AG08395 (cell line): ENCODE data around the gene ALKAL2.

Experiments
- DNase-seq: peaks from one replicate; pipeline ENCODE4 v3.0.0; 2012; ENCODE audit warnings: mixed read lengths, low spot score

The ALKAL2 gene

DNA sequence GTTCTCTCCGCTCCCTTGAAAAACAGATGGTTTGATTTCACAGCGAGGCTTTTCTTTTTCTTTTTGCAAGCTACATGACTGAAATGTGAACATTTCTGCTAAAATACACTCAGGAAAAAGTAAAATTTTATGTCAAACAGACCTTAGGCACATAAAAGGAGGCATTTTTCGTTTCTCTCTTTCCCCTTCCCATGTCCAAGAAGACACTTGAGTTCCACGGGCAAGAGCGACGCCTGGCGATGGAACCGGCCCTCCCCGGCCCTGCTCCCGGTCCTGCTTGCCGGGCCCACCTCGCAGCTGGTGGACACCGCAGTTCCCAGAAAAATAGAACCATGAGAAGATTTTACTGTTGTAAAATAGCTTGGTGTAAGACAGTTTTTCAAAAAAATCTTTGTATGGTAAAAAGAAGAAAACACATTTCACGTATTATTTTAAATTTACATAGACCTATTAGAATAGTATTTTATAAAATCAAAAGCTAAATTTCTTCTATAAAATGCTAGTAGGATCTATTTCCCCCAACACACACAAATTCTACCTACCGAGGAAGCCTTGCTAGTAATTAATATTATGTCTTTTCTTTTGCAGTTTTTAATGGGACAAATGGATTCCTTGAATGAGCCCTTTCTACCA is 2.3 kb upstream of the ALKAL2 start:
- peak; percentile 74 for DNase-seq

DNA sequence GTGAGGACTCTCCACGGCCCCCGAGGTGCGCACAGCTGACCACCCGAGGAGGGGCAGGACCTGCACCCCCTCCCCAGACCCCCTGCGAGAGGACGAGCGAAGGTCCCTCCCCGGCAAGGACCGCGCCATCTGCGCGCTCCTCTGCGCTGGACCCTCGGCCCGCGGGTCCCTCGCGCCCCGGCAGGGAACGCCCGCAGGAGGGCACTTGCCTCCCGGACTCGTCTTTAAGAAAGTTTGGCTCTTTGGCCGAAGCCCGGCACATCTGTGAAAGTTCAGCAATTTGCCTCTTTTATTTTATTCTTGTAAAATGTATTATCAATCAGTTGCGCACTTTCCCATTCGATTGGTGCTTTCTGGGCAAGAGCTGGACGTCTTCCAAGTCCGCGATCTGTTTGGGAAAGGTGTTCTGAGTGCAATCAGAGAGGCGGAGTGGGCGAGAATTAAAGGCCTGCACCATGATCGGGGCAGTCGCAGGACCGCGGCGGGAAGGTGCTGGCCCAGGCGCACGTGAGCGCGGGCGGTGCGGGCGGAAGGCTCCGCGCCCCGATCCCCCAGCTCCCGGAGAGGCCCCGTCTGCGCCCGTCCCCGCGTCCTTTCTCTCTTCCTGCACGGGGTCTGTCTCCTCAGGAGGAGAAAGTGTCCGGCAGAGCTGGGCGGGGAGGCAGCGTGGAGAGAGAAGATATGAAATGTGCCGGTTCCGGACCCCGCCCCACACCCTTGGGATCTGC is 1.6 kb upstream of the ALKAL2 start:
- no peak for DNase-seq

DNA sequence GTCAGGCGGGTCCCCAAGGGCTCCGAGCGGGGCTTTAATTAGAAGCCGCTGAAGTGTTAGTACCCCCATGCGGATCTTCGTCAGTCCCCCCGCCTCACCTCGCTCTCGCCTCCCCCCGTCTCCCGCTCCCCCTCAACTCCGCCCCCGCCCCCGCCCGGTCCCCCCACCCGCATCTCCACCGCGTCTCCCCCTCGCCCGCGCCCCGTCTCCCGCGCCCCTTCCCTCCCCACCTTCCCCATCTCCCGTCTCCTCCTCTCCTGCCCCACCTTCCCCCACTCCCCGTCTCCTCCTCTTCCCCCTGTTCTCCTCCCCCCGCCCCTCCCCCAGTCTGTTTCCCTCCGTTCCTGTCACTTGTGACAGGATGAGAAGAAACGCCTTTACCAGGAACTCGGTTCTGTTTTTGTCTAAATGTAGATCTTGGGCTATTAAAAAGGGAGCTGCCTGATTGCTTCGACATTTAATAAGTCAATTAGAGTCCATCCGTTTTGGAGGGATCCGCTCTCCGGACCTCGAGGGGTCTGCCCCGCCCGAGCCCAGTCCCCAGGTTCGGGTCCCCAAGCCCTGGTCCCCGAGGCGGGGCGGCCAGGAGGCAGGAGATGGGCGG is 969 bp upstream of the ALKAL2 start:
- no peak for DNase-seq

DNA sequence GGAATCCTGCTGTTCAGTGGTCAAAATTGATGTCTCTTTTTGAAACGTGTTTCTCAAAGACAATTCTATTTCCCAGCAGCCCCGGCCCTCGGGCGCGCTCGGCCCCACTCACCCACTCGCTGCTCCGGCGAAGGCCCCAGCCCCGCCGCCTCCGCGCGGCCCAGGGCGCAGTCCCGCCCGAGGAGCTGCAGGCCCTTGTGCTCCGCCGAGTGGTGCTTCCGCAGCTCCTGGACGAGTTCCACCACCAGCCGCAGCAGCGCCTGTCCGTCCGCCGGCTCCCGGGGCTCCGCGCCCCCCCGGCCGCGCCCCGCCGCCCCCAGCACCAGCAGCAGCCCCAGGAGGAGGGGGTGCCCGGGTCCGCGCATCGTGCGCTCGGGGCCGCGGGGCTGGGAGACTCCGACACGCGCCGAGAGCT is 413 bp downstream of the ALKAL2 start:
- peak; percentile 20 for DNase-seq

DNA sequence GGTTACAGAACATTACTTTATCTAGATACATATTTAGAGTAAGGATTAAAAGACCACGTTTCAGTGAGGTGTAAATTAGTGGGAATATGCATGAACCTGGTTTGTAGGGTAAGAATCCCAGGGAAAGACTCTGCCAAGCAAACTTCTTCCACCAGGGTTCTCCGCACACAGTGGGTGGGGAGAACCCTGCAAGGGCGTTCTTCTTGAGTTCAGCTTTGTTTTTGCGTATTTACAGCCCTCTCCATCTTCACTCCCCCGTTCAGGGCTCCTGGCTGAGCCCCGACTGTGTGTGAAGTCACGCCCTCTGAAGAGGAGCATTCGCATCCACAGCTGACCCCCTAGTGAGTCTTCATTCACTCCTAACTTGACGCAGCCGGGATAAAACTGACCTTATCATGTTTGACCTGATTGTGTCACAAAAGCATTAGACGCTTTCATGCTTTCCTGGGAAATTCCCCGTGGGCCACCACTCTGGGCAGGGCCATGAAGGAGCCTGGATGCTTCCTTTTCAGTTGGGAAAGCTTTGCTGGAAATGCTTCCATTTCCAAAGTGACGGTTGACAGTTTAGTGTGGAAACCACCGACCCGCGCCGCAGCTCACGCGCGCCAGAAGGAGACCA is 1.0 kb downstream of the ALKAL2 start:
- DNase-seq: no peak

DNA sequence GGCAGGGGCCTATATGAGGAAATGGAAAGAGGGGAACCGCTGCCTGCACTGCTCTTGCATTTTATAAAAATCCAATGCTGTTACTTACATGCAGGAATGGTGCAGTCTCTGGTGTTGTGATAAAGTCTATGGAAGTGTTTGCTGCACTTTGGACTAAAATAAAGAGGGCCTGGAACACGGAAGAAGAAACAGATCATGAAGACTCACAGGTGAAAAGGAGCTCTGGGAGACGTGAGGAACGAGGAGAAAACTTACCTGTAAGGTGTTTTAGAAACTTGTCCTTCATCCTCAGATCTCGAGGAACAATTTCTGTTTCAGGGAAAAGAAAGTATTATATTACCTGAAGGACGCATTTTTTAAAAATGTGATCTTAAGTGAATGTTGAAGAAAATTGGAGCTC is 1.9 kb downstream of the ALKAL2 start:
- DNase-seq: no peak

DNA sequence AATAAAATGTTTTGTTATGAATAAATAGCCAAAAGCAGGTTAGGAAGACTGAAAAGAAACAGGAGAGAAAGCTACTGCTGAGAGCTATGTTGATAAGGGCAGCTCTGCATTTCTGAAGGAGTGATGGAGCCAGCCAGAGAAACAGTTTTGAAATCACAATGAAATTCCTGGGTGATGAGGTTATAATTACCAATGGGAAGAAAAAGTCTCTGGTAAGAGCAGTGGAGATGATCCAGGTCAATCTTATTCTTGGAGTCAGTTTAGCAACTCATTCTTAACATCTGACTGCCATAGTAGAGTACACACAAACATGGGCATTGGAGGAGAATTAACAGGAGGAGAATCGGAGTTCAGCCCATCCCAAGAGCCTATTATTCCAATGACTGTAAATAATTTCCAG is 2.4 kb downstream of the ALKAL2 start:
- DNase-seq: peak; percentile 83

GRCh38 chr2:284896-285492 is 2.9 kb downstream of the ALKAL2 start:
- DNase-seq: no peak

- DNase-seq: no peak
Observed at GRCh38 chr2:283996-284794, 3.7 kb downstream of the ALKAL2 start.

DNA sequence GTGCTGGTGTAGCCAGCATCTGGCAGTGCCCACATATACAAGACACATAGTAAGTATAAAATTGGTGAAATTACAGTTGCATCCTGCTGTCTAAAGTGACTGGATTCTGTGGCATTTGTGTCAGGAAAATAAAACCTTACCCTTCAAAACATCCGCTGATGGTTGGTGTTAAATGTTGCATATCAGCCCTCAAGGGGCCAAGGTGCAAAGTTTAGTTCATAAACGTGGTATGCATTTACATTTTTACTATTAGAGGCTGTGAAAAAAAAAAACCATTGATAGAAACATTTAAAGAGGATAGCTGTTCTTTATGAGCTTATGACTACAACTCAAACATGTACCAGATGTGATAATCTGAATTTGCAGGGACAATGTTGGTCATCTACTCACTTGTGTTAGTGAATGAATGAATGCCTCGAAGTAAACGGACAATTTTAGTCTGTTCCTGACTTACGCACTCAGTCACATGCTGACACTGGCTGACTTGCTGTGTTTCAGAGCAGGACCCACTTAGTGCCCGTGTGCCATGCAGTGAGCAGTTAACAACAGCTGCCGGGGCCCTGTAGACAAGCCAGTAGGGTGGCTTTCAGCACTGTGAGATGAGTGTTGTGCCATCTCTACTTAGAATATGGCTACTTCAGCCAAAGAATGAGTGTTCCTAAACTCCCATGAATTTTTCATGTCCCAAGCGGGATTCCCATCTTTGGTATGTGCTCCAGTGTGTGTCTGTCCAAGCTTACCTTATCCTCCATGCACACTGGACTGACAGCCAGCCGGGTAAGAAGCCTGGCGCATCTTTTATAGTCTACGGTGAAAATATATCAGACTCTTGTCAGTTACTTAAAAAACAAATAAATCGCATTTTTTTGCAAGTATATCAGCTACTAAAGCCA is 5.3 kb downstream of the ALKAL2 start:
- no peak for DNase-seq

GRCh38 chr2:281381-281780 is 6.5 kb downstream of the ALKAL2 start:
- DNase-seq: no peak

DNA sequence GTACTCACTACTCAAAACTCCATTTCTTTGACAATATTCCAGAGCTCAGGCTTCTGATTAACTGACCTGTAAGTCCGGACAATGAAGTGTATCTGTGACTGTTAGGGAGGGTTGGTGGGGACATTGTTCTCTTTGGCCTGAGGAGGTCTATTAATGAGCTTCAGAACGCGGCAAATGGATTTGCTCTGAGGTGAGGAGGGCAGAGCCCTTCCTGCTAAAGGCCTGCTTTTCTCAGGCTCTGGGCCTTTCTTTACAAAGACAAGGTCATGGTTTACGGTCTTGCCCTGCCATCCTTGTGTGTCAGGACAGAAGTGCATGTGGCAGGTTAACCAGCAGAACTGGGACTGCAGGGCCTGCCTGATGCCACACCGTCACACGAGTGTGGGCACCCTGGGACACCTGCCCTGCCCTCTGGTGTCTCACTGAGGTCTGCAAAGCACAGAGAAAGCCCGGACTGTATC is 7.2 kb downstream of the ALKAL2 start:
- DNase-seq: no peak

DNA sequence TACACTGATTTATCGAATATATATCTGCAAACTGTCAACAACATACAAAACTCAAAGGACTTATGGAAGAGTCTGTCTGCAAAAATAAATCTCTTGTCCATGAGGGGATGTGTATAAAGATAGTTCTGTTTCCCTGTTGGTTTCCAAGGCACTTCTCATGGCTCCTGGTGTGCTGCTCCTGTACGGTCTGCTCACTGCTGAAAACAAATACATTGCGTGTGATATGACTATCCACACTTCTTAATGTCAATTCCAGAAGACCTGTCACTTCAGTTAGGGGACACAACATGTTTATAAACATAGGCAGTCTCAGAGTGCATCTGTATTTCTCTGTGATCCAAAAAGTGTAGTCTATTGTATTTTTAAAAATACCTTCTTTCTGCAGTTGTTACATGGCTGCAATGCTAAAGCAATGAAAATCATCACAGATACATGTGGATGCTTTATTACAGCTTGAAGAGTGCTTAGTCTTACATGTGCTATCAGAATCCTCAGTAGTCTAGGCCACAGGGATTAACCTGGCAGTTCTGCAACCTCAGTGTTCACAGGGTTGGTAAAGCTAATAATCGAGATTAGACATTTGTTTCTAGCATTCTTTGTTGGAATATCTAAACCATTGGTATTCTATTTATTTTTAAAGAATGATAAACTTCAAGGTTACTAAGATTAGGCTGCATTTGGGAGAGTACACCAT is 7.8 kb downstream of the ALKAL2 start:
- no peak for DNase-seq

DNA sequence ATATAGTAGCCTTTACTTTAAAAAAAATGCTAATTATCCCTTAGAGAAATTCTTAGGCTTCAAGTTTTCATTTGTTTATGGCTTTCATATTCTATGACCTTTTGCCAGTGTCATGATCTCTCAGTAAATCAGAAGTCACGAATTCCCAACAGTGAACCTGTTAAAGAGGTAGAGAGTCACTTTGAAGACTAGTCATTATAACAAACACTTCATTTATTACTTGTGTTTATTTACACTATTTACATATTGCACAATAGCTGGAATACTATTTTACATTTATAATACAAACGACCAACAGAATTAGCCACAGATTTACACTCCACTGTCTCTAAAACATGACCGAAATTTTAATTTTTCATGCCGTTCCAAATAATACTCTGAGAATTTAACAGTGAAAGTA is 8.5 kb downstream of the ALKAL2 start:
- DNase-seq: no peak

GRCh38 chr2:278927-279320 is 9.0 kb downstream of the ALKAL2 start:
- DNase-seq: no peak

DNA sequence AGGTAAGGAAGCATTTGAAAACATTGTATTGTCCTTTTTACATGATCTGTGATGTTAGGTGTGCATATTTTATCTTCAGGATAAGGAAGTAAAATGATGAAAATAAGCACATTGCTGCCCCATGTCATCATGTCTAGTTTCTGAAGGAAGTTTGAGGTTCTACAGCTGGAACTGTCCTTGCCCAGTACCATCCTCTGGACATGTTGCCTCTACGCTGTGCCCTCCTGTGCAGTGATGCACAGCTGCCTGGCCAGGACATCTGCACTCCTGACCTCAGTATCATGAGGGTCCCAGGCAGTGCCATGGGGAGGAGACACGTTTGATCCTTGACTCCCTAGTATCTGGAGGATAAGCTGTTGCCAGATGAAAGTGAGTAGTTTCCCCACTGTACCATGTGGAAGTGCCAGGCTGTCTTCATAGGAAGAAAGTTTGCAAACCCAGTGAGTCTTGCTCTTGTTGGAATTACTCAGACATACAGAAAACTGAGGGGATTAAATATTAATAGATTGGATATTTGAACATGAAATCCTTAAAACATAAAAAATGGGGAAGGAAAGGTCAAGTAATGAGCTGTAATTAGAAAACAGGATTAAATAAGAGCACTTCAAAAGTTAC is 9.5 kb downstream of the ALKAL2 start:
- DNase-seq: no peak

DNA sequence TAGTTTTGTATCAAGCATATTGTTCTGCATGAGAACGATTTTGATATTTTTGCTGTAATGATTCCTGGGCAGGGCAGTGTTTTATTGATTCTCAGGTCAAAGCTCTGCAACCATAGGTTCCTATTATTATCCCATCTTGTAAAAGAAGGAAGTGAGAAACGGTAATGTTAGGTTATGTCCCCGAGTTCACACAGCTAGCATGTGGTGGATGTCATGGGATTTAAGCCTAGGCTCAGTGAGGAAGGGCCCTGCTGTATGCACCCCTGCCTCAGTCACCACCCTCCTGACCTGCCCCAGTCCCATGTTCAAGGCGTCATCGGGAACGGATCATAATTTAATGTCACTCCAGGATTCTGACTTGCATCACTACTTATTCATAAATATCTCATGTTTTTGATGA is 12.4 kb downstream of the ALKAL2 start:
- no peak for DNase-seq

- DNase-seq: no peak
Observed at GRCh38 chr2:274503-274902, 13.4 kb downstream of the ALKAL2 start.

DNA sequence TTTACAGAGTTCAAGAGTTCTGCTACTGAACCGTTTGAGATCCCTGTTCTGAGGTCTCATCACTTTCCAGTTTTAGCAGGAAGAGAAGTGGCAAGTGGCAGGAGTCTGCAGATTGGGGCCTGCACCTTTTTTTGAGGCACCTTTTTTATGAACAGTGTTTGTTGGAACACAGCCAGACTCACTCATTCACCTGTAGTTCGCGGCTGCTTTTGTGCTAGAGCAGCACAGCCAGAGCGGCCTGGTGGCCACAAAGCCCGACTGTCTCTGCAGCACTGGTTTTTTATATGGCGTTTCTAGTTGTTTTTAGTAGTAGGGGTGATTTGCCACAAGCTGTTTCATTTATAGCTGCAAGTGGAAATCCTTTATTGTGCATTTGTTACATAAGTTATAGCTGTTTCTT is 14.6 kb downstream of the ALKAL2 start:
- DNase-seq: no peak

GRCh38 chr2:271917-272316 is 16.0 kb downstream of the ALKAL2 start:
- DNase-seq: no peak
